ENCODE data around the gene HDAC11. TPM values are rescaled to one million over a fixed set of nuclear protein-coding genes. Genes with fewer than 3 reads are reported as not detected.

Gene HDAC11
- total and polyA plus RNA-seq, 10 of the 15 experiments (the other 5 are each of a cell fraction or from before 2014, with no cell fraction given), result 0.04 to 0.76 (median 0.22) TPM; not detected in 1

GRCh38 chr3:13545952-13546454 lies 65.9 kb downstream of the HDAC11 start (continued):
- TF ChIP-seq, protein P1, sequence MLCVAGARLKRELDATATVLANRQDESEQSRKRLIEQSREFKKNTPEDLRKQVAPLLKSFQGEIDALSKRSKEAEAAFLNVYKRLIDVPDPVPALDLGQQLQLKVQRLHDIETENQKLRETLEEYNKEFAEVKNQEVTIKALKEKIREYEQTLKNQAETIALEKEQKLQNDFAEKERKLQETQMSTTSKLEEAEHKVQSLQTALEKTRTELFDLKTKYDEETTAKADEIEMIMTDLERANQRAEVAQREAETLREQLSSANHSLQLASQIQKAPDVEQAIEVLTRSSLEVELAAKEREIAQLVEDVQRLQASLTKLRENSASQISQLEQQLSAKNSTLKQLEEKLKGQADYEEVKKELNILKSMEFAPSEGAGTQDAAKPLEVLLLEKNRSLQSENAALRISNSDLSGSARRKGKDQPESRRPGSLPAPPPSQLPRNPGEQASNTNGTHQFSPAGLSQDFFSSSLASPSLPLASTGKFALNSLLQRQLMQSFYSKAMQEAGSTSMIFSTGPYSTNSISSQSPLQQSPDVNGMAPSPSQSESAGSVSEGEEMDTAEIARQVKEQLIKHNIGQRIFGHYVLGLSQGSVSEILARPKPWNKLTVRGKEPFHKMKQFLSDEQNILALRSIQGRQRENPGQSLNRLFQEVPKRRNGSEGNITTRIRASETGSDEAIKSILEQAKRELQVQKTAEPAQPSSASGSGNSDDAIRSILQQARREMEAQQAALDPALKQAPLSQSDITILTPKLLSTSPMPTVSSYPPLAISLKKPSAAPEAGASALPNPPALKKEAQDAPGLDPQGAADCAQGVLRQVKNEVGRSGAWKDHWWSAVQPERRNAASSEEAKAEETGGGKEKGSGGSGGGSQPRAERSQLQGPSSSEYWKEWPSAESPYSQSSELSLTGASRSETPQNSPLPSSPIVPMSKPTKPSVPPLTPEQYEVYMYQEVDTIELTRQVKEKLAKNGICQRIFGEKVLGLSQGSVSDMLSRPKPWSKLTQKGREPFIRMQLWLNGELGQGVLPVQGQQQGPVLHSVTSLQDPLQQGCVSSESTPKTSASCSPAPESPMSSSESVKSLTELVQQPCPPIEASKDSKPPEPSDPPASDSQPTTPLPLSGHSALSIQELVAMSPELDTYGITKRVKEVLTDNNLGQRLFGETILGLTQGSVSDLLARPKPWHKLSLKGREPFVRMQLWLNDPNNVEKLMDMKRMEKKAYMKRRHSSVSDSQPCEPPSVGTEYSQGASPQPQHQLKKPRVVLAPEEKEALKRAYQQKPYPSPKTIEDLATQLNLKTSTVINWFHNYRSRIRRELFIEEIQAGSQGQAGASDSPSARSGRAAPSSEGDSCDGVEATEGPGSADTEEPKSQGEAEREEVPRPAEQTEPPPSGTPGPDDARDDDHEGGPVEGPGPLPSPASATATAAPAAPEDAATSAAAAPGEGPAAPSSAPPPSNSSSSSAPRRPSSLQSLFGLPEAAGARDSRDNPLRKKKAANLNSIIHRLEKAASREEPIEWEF (IDR thresholded peaks at IDR 0.05; ENCODE audit: insufficient replicate concordance, low read depth, low read length), result no peak
- no peak for TF ChIP-seq KDM1A (IDR thresholded peaks at IDR 0.05; ENCODE audit: borderline replicate concordance)
- TF ChIP-seq, protein P2, sequence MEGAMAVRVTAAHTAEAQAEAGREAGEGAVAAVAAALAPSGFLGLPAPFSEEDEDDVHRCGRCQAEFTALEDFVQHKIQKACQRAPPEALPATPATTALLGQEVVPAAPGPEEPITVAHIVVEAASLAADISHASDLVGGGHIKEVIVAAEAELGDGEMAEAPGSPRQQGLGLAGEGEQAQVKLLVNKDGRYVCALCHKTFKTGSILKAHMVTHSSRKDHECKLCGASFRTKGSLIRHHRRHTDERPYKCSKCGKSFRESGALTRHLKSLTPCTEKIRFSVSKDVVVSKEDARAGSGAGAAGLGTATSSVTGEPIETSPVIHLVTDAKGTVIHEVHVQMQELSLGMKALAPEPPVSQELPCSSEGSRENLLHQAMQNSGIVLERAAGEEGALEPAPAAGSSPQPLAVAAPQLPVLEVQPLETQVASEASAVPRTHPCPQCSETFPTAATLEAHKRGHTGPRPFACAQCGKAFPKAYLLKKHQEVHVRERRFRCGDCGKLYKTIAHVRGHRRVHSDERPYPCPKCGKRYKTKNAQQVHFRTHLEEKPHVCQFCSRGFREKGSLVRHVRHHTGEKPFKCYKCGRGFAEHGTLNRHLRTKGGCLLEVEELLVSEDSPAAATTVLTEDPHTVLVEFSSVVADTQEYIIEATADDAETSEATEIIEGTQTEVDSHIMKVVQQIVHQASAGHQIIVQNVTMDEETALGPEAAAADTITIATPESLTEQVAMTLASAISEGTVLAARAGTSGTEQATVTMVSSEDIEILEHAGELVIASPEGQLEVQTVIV (IDR thresholded peaks at IDR 0.05; ENCODE audit: borderline replicate concordance, partially characterized antibody), result no peak
- TF ChIP-seq NRF1 (conservative IDR thresholded peaks at IDR 0.05; ENCODE audit: low read depth, low read length), result no peak
- no peak for TF ChIP-seq NR2F1 (conservative IDR thresholded peaks at IDR 0.05)
